BE2C (cell line): ENCODE measurements around the gene LTF.

Experiments used
- DNase-seq: peaks from one replicate; pipeline ENCODE4 v3.0.0-alpha.2; 2020
- H3K27me3 ChIP-seq: fragments of 250-450 bp; sonication (Bioruptor Pico); 2 replicates; pipeline ENCODE4 v1.5.1; 2020; ENCODE audit warnings: mild to moderate bottlenecking
- H3K36me3 ChIP-seq: fragments of 250-450 bp; sonication (Bioruptor Pico); 2 replicates; pipeline ENCODE4 v1.5.1; 2020; ENCODE audit warnings: mild to moderate bottlenecking
- H3K4me1 ChIP-seq: fragments of 250-450 bp; sonication (Bioruptor Pico); 2 replicates; pipeline ENCODE4 v1.5.1; 2020
- H3K4me3 ChIP-seq: 2 replicates; pipeline ENCODE4 v1.5.1; 2011; ENCODE audit warnings: low read depth, low read length
- H3K9me3 ChIP-seq: fragments of 250-450 bp; sonication (Bioruptor Pico); 2 replicates; pipeline ENCODE4 v1.5.1; 2020
- TF ChIP-seq, protein P1 (sequence below): IDR thresholded peaks from 2 replicates; pipeline ENCODE4 v1.5.1; 2012; ENCODE audit warnings: mild to moderate bottlenecking, low read depth, low read length

The LTF gene

GRCh38 chr3:46505953-46506352 is 41.2 kb upstream of the LTF start:
- Histone ChIP-seq H3K36me3 (no peaks in the 10 kb centered on the region), H3K9me3 (no peaks in the 10 kb centered on the region), H3K4me3 (no peak overlapping the region), H3K27me3 (no peaks in the 10 kb centered on the region), H3K4me1 (no peaks in the 10 kb centered on the region)
- DNase-seq = no peak
- TF ChIP-seq, protein P1, sequence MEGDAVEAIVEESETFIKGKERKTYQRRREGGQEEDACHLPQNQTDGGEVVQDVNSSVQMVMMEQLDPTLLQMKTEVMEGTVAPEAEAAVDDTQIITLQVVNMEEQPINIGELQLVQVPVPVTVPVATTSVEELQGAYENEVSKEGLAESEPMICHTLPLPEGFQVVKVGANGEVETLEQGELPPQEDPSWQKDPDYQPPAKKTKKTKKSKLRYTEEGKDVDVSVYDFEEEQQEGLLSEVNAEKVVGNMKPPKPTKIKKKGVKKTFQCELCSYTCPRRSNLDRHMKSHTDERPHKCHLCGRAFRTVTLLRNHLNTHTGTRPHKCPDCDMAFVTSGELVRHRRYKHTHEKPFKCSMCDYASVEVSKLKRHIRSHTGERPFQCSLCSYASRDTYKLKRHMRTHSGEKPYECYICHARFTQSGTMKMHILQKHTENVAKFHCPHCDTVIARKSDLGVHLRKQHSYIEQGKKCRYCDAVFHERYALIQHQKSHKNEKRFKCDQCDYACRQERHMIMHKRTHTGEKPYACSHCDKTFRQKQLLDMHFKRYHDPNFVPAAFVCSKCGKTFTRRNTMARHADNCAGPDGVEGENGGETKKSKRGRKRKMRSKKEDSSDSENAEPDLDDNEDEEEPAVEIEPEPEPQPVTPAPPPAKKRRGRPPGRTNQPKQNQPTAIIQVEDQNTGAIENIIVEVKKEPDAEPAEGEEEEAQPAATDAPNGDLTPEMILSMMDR = no peak

GRCh38 chr3:46504789-46505188 is 40.1 kb upstream of the LTF start:
- TF ChIP-seq, protein P1 = no peak
- DNase-seq = no peak
- no peaks in the 10 kb centered on the region for H3K9me3 ChIP-seq
- no peak overlapping the region for H3K4me3 ChIP-seq
- H3K4me1 ChIP-seq = no peaks in the 10 kb centered on the region
- no peaks in the 10 kb centered on the region for H3K36me3 ChIP-seq
- H3K27me3 ChIP-seq = no peaks in the 10 kb centered on the region

DNA sequence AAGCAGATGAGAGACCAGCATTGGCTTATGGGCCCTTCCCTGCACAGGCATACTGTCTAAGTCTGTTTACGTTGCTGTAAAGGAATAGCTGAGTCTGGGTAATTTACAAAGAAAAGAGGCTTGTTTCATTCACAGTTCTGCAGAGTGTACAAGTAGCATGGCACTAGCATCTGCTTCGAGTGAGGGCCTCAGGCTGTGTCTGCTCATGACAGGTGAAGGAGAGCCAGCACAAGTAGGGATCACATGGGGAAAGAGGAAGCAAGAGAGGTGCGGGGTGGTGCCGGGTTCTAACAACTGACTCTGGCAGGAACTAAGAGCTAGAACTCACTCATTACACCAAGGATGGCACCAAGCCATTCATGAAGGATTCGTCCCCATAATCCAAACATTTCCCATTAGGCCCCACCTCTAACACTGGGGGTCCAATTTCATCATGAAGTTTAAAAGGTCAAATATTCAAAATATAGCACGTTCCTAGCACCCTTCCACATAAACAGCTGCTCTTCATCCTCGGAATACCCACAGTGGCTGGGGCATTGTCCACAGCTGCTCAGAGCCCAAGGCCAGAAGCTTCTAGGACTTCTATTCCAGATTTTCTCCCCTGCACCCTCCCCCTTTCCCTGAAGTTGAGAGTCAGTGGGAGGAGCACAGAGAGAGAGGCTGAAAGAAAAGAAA is 38.6 kb upstream of the LTF start:
- TF ChIP-seq, protein P1 = no peak
- DNase-seq = no peak
- Histone ChIP-seq H3K4me1 (no peaks in the 10 kb centered on the region), H3K9me3 (no peaks in the 10 kb centered on the region), H3K4me3 (no peak overlapping the region), H3K36me3 (no peaks in the 10 kb centered on the region), H3K27me3 (no peaks in the 10 kb centered on the region)

GRCh38 chr3:46501702-46502101 is 37.0 kb upstream of the LTF start:
- no peaks in the 10 kb centered on the region for H3K27me3 ChIP-seq
- no peak for DNase-seq
- TF ChIP-seq, protein P1 = no peak
- H3K9me3 ChIP-seq = no peaks in the 10 kb centered on the region
- H3K4me1 ChIP-seq = no peaks in the 10 kb centered on the region
- H3K36me3 ChIP-seq = no peaks in the 10 kb centered on the region
- no peak overlapping the region for H3K4me3 ChIP-seq

- Histone ChIP-seq H3K4me3 (no peak overlapping the region), H3K4me1 (no peaks in the 10 kb centered on the region), H3K36me3 (no peaks in the 10 kb centered on the region), H3K27me3 (no peaks in the 10 kb centered on the region), H3K9me3 (no peaks in the 10 kb centered on the region)
- DNase-seq = no peak
- TF ChIP-seq, protein P1 = no peak
Measured at GRCh38 chr3:46500656-46501635, 36.2 kb upstream of the LTF start.
